ENCODE measurements around the gene RAB7A. TPM values are rescaled to one million over a fixed set of nuclear protein-coding genes. Genes with fewer than 3 reads are reported as not detected.
A peak's percentile ranks its signal among the peaks of the same experiment; 100 is the strongest.

Gene RAB7A
- total RNA-seq, 1 donor from 2014 or later = 155 TPM

- no peaks in the 10 kb centered on the region for H3K27me3 Mint-ChIP-seq (ENCODE audit: unreplicated experiment)
- no peak overlapping the region for H3K27ac Mint-ChIP-seq (ENCODE audit: unreplicated experiment)
- DNase-seq (ENCODE audit: low spot score) = no peak
- TF ChIP-seq CTCF (IDR thresholded peaks at IDR 0.05; ENCODE audit: unreplicated experiment) = no peak
- no peak overlapping the region for H3K4me3 Mint-ChIP-seq (ENCODE audit: unreplicated experiment)
- peaks cover 13% of the 10 kb centered on the region for H3K4me1 Mint-ChIP-seq (ENCODE audit: unreplicated experiment)
- H3K9me3 Mint-ChIP-seq (ENCODE audit: unreplicated experiment) = no peaks in the 10 kb centered on the region
- H3K36me3 Mint-ChIP-seq (ENCODE audit: low read depth, unreplicated experiment) = peaks cover 11% of the 10 kb centered on the region
These were observed 116.2 kb downstream of the RAB7A start for GRCh38 chr3:128841926-128842920.

- no peaks in the 10 kb centered on the region for H3K27me3 Mint-ChIP-seq (ENCODE audit: unreplicated experiment)
- no peaks in the 10 kb centered on the region for H3K9me3 Mint-ChIP-seq (ENCODE audit: unreplicated experiment)
- no peak overlapping the region for H3K4me3 Mint-ChIP-seq (ENCODE audit: unreplicated experiment)
- peaks cover 16% of the 10 kb centered on the region for H3K4me1 Mint-ChIP-seq (ENCODE audit: unreplicated experiment)
- no peak for DNase-seq (ENCODE audit: low spot score)
- peaks cover 11% of the 10 kb centered on the region for H3K36me3 Mint-ChIP-seq (ENCODE audit: low read depth, unreplicated experiment)
- no peak overlapping the region for H3K27ac Mint-ChIP-seq (ENCODE audit: unreplicated experiment)
- TF ChIP-seq CTCF (IDR thresholded peaks at IDR 0.05; ENCODE audit: unreplicated experiment) = no peak
These were observed 118.5 kb downstream of the RAB7A start for GRCh38 chr3:128844502-128844901.

GRCh38 chr3:128845119-128845777 is 119.3 kb downstream of the RAB7A start:
- TF ChIP-seq CTCF (IDR thresholded peaks at IDR 0.05; ENCODE audit: unreplicated experiment) = no peak
- H3K27ac Mint-ChIP-seq (ENCODE audit: unreplicated experiment) = peak overlapping the region; percentile 27
- H3K27me3 Mint-ChIP-seq (ENCODE audit: unreplicated experiment) = no peaks in the 10 kb centered on the region
- H3K36me3 Mint-ChIP-seq (ENCODE audit: low read depth, unreplicated experiment) = peaks cover 9% of the 10 kb centered on the region
- no peaks in the 10 kb centered on the region for H3K9me3 Mint-ChIP-seq (ENCODE audit: unreplicated experiment)
- peak; percentile 41 for DNase-seq (ENCODE audit: low spot score)
- peak overlapping the region; percentile 66 for H3K4me3 Mint-ChIP-seq (ENCODE audit: unreplicated experiment)
- peaks cover 16% of the 10 kb centered on the region for H3K4me1 Mint-ChIP-seq (ENCODE audit: unreplicated experiment)

GRCh38 chr3:128845778-128846485 is 119.9 kb downstream of the RAB7A start:
- Mint-ChIP-seq H3K4me1 (ENCODE audit: unreplicated experiment) (peaks cover 16% of the 10 kb centered on the region), H3K27me3 (ENCODE audit: unreplicated experiment) (no peaks in the 10 kb centered on the region), H3K27ac (ENCODE audit: unreplicated experiment) (no peak overlapping the region)

More at GRCh38 chr3:128845778-128846485, 119.9 kb downstream of the RAB7A start:
- no peaks in the 10 kb centered on the region for H3K9me3 Mint-ChIP-seq (ENCODE audit: unreplicated experiment)
- DNase-seq (ENCODE audit: low spot score) = peak; percentile 77
- H3K4me3 Mint-ChIP-seq (ENCODE audit: unreplicated experiment) = peak overlapping the region; percentile 66
- peaks cover 3% of the 10 kb centered on the region for H3K36me3 Mint-ChIP-seq (ENCODE audit: low read depth, unreplicated experiment)
- peak; percentile 67 for TF ChIP-seq CTCF (IDR thresholded peaks at IDR 0.05; ENCODE audit: unreplicated experiment)

Measured in endothelial cell (in vitro differentiated cells).